Measurements from ENCODE around the gene CFAP97D2. TPM values are rescaled to one million over a fixed set of nuclear protein-coding genes. Genes with fewer than 3 reads are reported as not detected.

Gene CFAP97D2
- total and polyA plus RNA-seq, 2 of the 13 experiments (the other 11 are each of a cell fraction or from before 2014, with no cell fraction given): not detected

- no peak for TF ChIP-seq PBX3 (CRISPR knock-in tag; IDR thresholded peaks at IDR 0.05; ENCODE audit: borderline replicate concordance)
Observed at GRCh38 chr13:114229506-114229905, 50.4 kb downstream of the CFAP97D2 start (continued).

GRCh38 chr13:114230117-114230516 lies 51.1 kb downstream of the CFAP97D2 start:
- Histone ChIP-seq H4K20me1 (ENCODE audit: insufficient read depth, low read length) (no peaks in the 10 kb centered on the region), H3K4me2 (ENCODE audit: low read depth, low read length) (no peak overlapping the region), H3K27me3 (ENCODE audit: control insufficient read depth in 1 of 2, insufficient read depth in 2 of 2, low read length in 2 of 2) (peaks cover 6 to 43% of the 10 kb centered on the region in 2 experiments), H3K79me2 (ENCODE audit: insufficient read depth, low read length) (no peaks in the 10 kb centered on the region), H3K4me1 (ENCODE audit: insufficient read depth, low read length) (no peaks in the 10 kb centered on the region), H3K9me3 (ENCODE audit: low read length) (no peaks in the 10 kb centered on the region), H3K9ac (ENCODE audit: insufficient read depth, low read depth, low read length) (no peak overlapping the region), H3K36me3 (replicated peaks in 1 of 2; ENCODE audit: control insufficient read depth in 1 of 2, insufficient read depth in 2 of 2, low read length in 2 of 2) (no peaks in the 10 kb centered on the region), H2AFZ (ENCODE audit: low read length) (no peak overlapping the region), H3K27ac (ENCODE audit: extremely low read length, insufficient read depth, low read length) (no peak overlapping the region), H3K4me3 (replicated peaks in 1 of 3; ENCODE audit: insufficient read depth in 1 of 3, low read depth in 2 of 3, low read length in 3 of 3) (no peak overlapping the region)
- intact Hi-C loops (cut with micrococcal nuclease; ENCODE audit: unreplicated experiment) (no loop called here), in situ Hi-C loops (cut with HindIII; ENCODE audit: extremely low pct_ligation_motif_present, low pct_unique_long_range_greater_than_20kb) (no loop called here)
- no peak for FAIRE-seq
- ChIA-PET CTCF (ENCODE audit: low intra/inter-chr PET ratio, low total read pairs) (no interaction called here), POLR2A (no interaction called here)
- DNase-seq (ENCODE audit: low spot score): no peak
- no peak for ATAC-seq
- no TSS peak for BruUV-seq (replicated peaks)
- WGBS (ENCODE audit: low lambda C conversion rate): 21% methylated on average over 7 of the region's 7 CpGs
- TF ChIP-seq, protein P1, sequence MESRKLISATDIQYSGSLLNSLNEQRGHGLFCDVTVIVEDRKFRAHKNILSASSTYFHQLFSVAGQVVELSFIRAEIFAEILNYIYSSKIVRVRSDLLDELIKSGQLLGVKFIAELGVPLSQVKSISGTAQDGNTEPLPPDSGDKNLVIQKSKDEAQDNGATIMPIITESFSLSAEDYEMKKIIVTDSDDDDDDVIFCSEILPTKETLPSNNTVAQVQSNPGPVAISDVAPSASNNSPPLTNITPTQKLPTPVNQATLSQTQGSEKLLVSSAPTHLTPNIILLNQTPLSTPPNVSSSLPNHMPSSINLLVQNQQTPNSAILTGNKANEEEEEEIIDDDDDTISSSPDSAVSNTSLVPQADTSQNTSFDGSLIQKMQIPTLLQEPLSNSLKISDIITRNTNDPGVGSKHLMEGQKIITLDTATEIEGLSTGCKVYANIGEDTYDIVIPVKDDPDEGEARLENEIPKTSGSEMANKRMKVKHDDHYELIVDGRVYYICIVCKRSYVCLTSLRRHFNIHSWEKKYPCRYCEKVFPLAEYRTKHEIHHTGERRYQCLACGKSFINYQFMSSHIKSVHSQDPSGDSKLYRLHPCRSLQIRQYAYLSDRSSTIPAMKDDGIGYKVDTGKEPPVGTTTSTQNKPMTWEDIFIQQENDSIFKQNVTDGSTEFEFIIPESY (CRISPR knock-in tag; IDR thresholded peaks at IDR 0.05): no peak
- TF ChIP-seq ZSCAN25 (CRISPR knock-in tag; IDR thresholded peaks at IDR 0.05) (no peak), MYC (CRISPR knock-in tag; IDR thresholded peaks at IDR 0.05; ENCODE audit: borderline replicate concordance) (no peak), PHB2 (IDR thresholded peaks at IDR 0.05; ENCODE audit: partially characterized antibody) (no peak), GATAD1 (CRISPR knock-in tag; IDR thresholded peaks at IDR 0.05) (no peak), REL (CRISPR knock-in tag; conservative IDR thresholded peaks at IDR 0.05) (no peak), RFXANK (CRISPR knock-in tag; IDR thresholded peaks at IDR 0.05) (no peak)
- TF ChIP-seq, protein P2, sequence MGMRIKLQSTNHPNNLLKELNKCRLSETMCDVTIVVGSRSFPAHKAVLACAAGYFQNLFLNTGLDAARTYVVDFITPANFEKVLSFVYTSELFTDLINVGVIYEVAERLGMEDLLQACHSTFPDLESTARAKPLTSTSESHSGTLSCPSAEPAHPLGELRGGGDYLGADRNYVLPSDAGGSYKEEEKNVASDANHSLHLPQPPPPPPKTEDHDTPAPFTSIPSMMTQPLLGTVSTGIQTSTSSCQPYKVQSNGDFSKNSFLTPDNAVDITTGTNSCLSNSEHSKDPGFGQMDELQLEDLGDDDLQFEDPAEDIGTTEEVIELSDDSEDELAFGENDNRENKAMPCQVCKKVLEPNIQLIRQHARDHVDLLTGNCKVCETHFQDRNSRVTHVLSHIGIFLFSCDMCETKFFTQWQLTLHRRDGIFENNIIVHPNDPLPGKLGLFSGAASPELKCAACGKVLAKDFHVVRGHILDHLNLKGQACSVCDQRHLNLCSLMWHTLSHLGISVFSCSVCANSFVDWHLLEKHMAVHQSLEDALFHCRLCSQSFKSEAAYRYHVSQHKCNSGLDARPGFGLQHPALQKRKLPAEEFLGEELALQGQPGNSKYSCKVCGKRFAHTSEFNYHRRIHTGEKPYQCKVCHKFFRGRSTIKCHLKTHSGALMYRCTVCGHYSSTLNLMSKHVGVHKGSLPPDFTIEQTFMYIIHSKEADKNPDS (CRISPR knock-in tag; IDR thresholded peaks at IDR 0.05): no peak
- TF ChIP-seq, protein P3, sequence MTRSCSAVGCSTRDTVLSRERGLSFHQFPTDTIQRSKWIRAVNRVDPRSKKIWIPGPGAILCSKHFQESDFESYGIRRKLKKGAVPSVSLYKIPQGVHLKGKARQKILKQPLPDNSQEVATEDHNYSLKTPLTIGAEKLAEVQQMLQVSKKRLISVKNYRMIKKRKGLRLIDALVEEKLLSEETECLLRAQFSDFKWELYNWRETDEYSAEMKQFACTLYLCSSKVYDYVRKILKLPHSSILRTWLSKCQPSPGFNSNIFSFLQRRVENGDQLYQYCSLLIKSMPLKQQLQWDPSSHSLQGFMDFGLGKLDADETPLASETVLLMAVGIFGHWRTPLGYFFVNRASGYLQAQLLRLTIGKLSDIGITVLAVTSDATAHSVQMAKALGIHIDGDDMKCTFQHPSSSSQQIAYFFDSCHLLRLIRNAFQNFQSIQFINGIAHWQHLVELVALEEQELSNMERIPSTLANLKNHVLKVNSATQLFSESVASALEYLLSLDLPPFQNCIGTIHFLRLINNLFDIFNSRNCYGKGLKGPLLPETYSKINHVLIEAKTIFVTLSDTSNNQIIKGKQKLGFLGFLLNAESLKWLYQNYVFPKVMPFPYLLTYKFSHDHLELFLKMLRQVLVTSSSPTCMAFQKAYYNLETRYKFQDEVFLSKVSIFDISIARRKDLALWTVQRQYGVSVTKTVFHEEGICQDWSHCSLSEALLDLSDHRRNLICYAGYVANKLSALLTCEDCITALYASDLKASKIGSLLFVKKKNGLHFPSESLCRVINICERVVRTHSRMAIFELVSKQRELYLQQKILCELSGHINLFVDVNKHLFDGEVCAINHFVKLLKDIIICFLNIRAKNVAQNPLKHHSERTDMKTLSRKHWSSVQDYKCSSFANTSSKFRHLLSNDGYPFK (CRISPR knock-in tag; IDR thresholded peaks at IDR 0.05; ENCODE audit: borderline replicate concordance): no peak

Data from HepG2 (cell line).